NCI-H460 (cell line): ENCODE measurements around the gene FOXD4. TPM values are rescaled to one million over a fixed set of nuclear protein-coding genes. Genes with fewer than 3 reads are reported as not detected.
"Not testable (repeated sequence)": the region's sequence is repeated elsewhere in the genome, so short reads cannot be mapped to it uniquely, and the experiment has no call there.

Experiments used
- DNase-seq: peaks from one replicate; pipeline ENCODE4 v3.0.0-alpha.2; 2016; ENCODE audit warnings: low read depth; ENCODE audit errors: extremely low read depth
- total RNA-seq: library from RNA; depleted of rRNA; stranded (reverse); fragments of >200 nt; shearing (Covaris generic); gene quantifications from 2 replicates; pipeline ENCODE4 v1.2.3, GENCODE V29; 2014; rRNA removed

FOXD4 gene
- total RNA-seq, 1 experiment from 2014 or later = 0.30 TPM

GRCh38 chr9:94323-94722, 23.9 kb downstream of the FOXD4 start:
- DNase-seq = not testable (repeated sequence)

- not testable (repeated sequence) for DNase-seq
Observed at GRCh38 chr9:93909-94308, 24.3 kb downstream of the FOXD4 start.

DNA sequence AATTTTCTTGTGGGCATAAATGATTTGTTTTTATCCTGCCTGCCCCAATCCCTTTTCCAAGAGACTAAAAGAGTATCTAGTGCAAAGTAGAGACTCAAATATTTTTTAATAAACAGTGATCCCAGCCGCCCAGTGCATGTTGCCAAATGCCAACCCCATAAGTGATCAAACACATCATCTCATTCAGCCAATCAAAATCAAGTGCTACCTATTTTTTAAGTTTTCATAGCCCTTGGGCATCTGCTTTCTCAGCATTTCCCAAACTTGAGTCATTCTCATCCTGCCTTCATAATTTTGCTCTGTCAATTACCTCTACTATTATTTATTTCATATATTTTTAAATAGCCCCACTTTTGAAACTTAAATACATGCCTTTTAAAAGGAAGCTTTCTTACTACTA, 27.4 kb downstream of the FOXD4 start:
- DNase-seq = not testable (repeated sequence)

GRCh38 chr9:88396-89037, 29.7 kb downstream of the FOXD4 start:
- not testable (repeated sequence) for DNase-seq

- not testable (repeated sequence) for DNase-seq
Observed at GRCh38 chr9:87860-88259, 30.4 kb downstream of the FOXD4 start.

GRCh38 chr9:87105-87504, 31.1 kb downstream of the FOXD4 start:
- not testable (repeated sequence) for DNase-seq

GRCh38 chr9:86697-87096, 31.5 kb downstream of the FOXD4 start:
- DNase-seq = not testable (repeated sequence)

DNA sequence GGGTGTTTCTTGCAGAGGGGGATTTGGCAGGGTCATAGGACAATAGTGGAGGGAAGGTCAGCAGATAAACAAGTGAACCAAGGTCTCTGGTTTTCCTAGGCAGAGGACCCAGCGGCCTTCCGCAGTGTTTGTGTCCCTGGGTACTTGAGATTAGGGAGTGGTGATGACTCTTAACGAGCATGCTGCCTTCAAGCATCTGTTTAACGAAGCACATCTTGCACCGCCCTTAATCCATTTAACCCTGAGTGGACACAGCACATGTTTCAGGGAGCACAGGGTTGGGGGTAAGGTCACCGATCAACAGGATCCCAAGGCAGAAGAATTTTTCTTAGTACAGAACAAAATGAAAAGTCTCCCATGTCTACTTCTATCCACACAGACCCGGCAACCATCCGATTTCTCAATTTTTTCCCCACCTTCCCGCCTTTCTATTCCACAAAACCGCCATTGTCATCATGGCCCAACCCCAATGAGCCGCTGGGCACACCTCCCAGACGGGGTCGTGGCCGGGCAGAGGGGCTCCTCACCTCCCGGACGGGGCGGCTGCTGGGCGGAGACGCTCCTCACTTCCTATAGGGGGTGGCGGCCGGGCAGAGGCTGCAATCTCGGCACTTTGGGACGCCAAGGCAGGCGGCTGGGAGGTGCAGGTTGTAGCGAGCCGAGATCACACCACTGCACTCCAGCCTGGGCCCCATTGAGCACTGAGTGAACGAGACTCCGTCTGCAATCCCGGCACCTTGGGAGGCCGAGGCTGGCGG, 35.1 kb downstream of the FOXD4 start:
- DNase-seq = not testable (repeated sequence)

DNA sequence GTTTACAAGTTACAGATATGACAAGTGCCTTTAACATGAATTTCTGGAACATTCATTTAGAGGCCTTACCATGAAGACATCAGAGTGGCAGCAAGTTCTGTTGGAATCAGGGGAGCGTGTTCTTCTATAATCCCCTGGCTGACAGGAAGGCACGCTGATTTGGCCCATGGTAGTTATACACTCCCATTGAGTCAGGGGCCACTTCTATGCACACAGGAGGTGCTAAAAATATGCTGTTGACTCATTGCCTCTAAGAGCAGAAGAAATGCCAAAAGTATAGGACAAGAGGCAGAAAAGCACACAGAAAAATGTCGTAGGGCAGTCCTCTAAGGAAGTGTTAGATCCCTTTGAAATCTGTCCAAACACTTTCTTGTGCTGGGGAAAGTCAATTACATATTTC, 39.9 kb downstream of the FOXD4 start:
- DNase-seq = not testable (repeated sequence)

- DNase-seq = not testable (repeated sequence)
Observed at GRCh38 chr9:76389-76788, 41.8 kb downstream of the FOXD4 start.

GRCh38 chr9:73900-74525, 44.2 kb downstream of the FOXD4 start:
- DNase-seq = not testable (repeated sequence)

DNA sequence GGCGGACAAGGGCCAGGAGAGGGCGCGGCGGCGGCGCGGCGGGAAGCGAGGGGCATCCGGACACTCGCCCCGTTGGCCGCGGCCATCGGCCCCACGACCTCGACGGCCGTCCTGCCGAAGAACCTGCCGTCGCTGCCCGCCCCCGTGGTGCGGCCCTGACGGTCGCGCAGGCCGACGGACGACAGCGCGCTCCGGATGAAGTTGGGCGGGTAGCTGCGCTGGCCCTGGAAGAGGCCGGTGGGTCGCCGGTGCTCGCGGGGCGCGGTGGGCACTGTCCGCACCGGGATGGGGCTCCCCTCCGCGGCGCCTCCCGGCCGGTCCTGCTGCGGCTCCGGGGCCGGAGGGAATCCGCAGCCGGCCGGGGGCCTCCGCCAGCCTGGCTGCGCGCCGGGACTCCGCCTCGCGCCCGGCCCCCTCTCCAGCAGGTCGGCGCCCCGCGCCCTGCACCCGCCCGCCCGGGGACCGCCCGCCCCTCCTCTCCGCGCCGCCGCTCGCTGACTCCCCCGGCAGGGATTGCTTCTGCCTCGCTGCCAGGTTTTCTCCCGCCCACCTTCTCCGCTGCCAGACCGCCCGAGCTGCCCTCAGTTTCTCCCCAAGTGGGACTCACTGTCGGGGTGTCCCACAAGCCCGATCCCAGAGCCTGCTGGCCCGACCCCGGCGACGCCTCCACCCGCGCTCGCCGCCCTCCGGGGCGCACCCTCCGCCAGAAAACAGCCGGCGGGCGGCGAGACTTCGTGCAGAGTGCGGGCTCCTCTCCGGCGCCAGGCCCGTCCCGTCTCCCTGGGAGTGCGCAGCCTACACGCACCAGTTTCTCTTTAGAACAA, 44.9 kb downstream of the FOXD4 start:
- DNase-seq = not testable (repeated sequence)

Other genes with a start within 250 kb of the FOXD4 start
- 9.7 and 11.4 TPM in 2 replicates for gene WASHC1, start 89.0 kb downstream of the FOXD4 start, total RNA-seq
- 43.9 and 52.1 TPM in 2 replicates for gene ZNG1A, start 60.6 kb upstream of the FOXD4 start, total RNA-seq
- gene DOCK8, start 96.4 kb upstream of the FOXD4 start, total RNA-seq = 0.12 and 0.69 TPM in 2 replicates